H1 (cell line): ENCODE results near the gene KAZALD1. TPM values are rescaled to one million over a fixed set of nuclear protein-coding genes. Genes with fewer than 3 reads are reported as not detected.

Experiments used
- CTCF ChIA-PET: fragments of 300-600 bp; sonication (Branson Sonifier 250); formaldehyde crosslinking; loops from one replicate; lab custom pipeline; 2021; ENCODE audit not compliant: partially characterized antibody; lab: Charles Lee
- POLR2A ChIA-PET: fragments of 300-600 bp; sonication (Branson Sonifier 250); formaldehyde crosslinking; loops from one replicate; lab custom pipeline; 2021; ENCODE audit warnings: inconsistent platforms; ENCODE audit not compliant: partially characterized antibody; lab: Charles Lee
- DNase-seq, 2 experiments: peaks; one replicate each; pipeline versions ENCODE4 v3.0.0 to v3.0.0-alpha.2; 2010 to 2022; ENCODE audit warnings: low spot score in 2 of 2, low read depth in 1 of 2, mixed read lengths in 1 of 2
- FAIRE-seq: peaks from 2 replicates; lab custom pipeline; 2011; peaks lifted over from hg19 to GRCh38; lab: Jason Lieb, UNC
- H2AFZ ChIP-seq: 2 replicates; pipeline ENCODE4 v1.8.1; 2012; ENCODE audit warnings: low read length, inconsistent platforms
- H2AK5ac ChIP-seq: 2 replicates; pipeline ENCODE4 v1.6.1; 2013; ENCODE audit warnings: low read depth, low read length
- H2BK120ac ChIP-seq: replicated peaks from 2 replicates; pipeline ENCODE3; 2013; ENCODE audit warnings: low read depth, low read length, inconsistent platforms
- H2BK12ac ChIP-seq: 2 replicates; pipeline ENCODE4 v1.6.1; 2013; ENCODE audit warnings: low read depth, low read length
- H2BK15ac ChIP-seq: 2 replicates; pipeline ENCODE4 v1.6.1; 2013; ENCODE audit warnings: low read length
- H2BK20ac ChIP-seq: 2 replicates; pipeline ENCODE4 v1.6.1; 2013; ENCODE audit warnings: low read length
- H2BK5ac ChIP-seq: 2 replicates; pipeline ENCODE4 v1.6.1; 2013; ENCODE audit warnings: low read depth, low read length
- H3K14ac ChIP-seq: 2 replicates; pipeline ENCODE4 v1.6.1; 2013; ENCODE audit warnings: inconsistent platforms; ENCODE audit not compliant: insufficient read length
- H3K18ac ChIP-seq: 2 replicates; pipeline ENCODE4 v1.6.1; 2013; ENCODE audit warnings: low read length; ENCODE audit errors: extremely low read depth
- H3K23ac ChIP-seq: 2 replicates; pipeline ENCODE4 v1.6.1; 2013; ENCODE audit warnings: inconsistent platforms; ENCODE audit not compliant: insufficient read length
- H3K23me2 ChIP-seq: 2 replicates; pipeline ENCODE4 v1.6.1; 2013; ENCODE audit warnings: low read depth, low read length
- H3K27ac ChIP-seq: 2 replicates; pipeline ENCODE4 v1.6.1; 2011; ENCODE audit warnings: low read depth, low read length, inconsistent platforms
- H3K27me3 ChIP-seq, 4 experiments: replicated peaks in 1 of 4; 1 replicate in 1 of 4; 2 replicates in 3 of 4; pipeline versions ENCODE4 v1.6.1 to v1.8.1; 2011 to 2013; ENCODE audit warnings: low read length in 3 of 4, mild to moderate bottlenecking in 3 of 4, inconsistent platforms in 2 of 4, mixed read lengths in 2 of 4, moderate library complexity in 1 of 4; ENCODE audit not compliant: control insufficient read depth in 3 of 4, insufficient read depth in 3 of 4; ENCODE audit errors: extremely low read depth in 1 of 4
- H3K36me3 ChIP-seq, 4 experiments: 2 replicates each; pipeline versions ENCODE4 v1.6.1 to v1.8.1; 2011 to 2013; ENCODE audit warnings: mild to moderate bottlenecking in 4 of 4, low read length in 3 of 4, moderate library complexity in 2 of 4, control low read depth in 1 of 4, inconsistent platforms in 1 of 4; ENCODE audit not compliant: insufficient read depth in 4 of 4, control insufficient read depth in 2 of 4
- H3K4ac ChIP-seq: replicated peaks from 2 replicates; pipeline ENCODE3; 2013; ENCODE audit warnings: low read length, low read depth, mixed read lengths, inconsistent platforms; ENCODE audit not compliant: insufficient read length
- H3K4me1 ChIP-seq, 4 experiments: replicated peaks in 1 of 4; 1 replicate in 1 of 4; 2 replicates in 3 of 4; pipeline versions ENCODE4 v1.6.1 to v1.8.1; 2011 to 2013; ENCODE audit warnings: low read length in 3 of 4, inconsistent platforms in 2 of 4, mixed read lengths in 1 of 4; ENCODE audit not compliant: insufficient read depth in 4 of 4, control insufficient read depth in 3 of 4
- H3K4me2 ChIP-seq, 2 experiments: 2 replicates each; pipeline versions ENCODE4 v1.6.1 to v1.8.1; 2011 to 2013; ENCODE audit warnings: low read depth in 2 of 2, low read length in 2 of 2, control low read depth in 1 of 2, inconsistent platforms in 1 of 2, mild to moderate bottlenecking in 1 of 2; ENCODE audit not compliant: insufficient read depth in 1 of 2
- H3K4me3 ChIP-seq, 4 experiments: fragments of 200-600, 300-600 bp in 1 of 4; sonication (generic), shearing (Covaris generic), sonication (Bioruptor Twin) in 1 of 4; 2 replicates each; pipeline versions ENCODE4 v1.5.1 to v1.8.1; 2011 to 2016; ENCODE audit warnings: low read length in 4 of 4, low read depth in 3 of 4, control low read depth in 2 of 4, inconsistent platforms in 2 of 4, mild to moderate bottlenecking in 2 of 4, mixed read lengths in 1 of 4, moderate library complexity in 1 of 4; ENCODE audit not compliant: insufficient read depth in 2 of 4; ENCODE audit errors: extremely low read depth in 1 of 4
- H3K56ac ChIP-seq: replicated peaks from 2 replicates; pipeline ENCODE3; 2013; ENCODE audit warnings: low read depth, mild to moderate bottlenecking, mixed read lengths, low read length, inconsistent platforms; ENCODE audit not compliant: insufficient read length
- H3K79me1 ChIP-seq: 2 replicates; pipeline ENCODE4 v1.6.1; 2013; ENCODE audit warnings: low read depth, low read length, control low read depth
- H3K79me2 ChIP-seq, 2 experiments: 2 replicates each; pipeline versions ENCODE4 v1.6.1 to v1.8.1; 2012 to 2013; ENCODE audit warnings: low read length in 2 of 2, mild to moderate bottlenecking in 2 of 2, inconsistent platforms in 1 of 2; ENCODE audit not compliant: insufficient read depth in 2 of 2, control insufficient read depth in 1 of 2
- H3K9ac ChIP-seq, 4 experiments: replicated peaks in 1 of 4; 1 replicate in 1 of 4; 2 replicates in 3 of 4; pipeline versions ENCODE4 v1.6.1 to v1.8.1; 2011 to 2013; ENCODE audit warnings: low read depth in 3 of 4, low read length in 3 of 4, control low read depth in 2 of 4, mild to moderate bottlenecking in 2 of 4, moderate library complexity in 2 of 4, inconsistent platforms in 1 of 4; ENCODE audit errors: extremely low read depth in 1 of 4
- H3K9me3 ChIP-seq, 2 experiments: 2 replicates each; pipeline versions ENCODE4 v1.6.1 to v1.8.1; 2012 to 2013; ENCODE audit warnings: mild to moderate bottlenecking in 2 of 2, moderate library complexity in 2 of 2, control low read depth in 1 of 2, inconsistent platforms in 1 of 2, low read depth in 1 of 2, low read length in 1 of 2, mixed read lengths in 1 of 2; ENCODE audit not compliant: insufficient read depth in 2 of 2
- H4K20me1 ChIP-seq, 2 experiments: replicated peaks in 1 of 2; 2 replicates each; pipeline versions ENCODE3 to v1.8.1; 2011 to 2013; ENCODE audit warnings: inconsistent platforms in 2 of 2, low read length in 2 of 2, mild to moderate bottlenecking in 1 of 2; ENCODE audit not compliant: insufficient read depth in 2 of 2, control insufficient read depth in 1 of 2
- H4K5ac ChIP-seq: 2 replicates; pipeline ENCODE4 v1.6.1; 2013; ENCODE audit warnings: low read length, low read depth, mixed read lengths, inconsistent platforms; ENCODE audit not compliant: insufficient read length
- H4K8ac ChIP-seq: 2 replicates; pipeline ENCODE4 v1.8.0; 2013; ENCODE audit warnings: mild to moderate bottlenecking, moderate library complexity, low read length, inconsistent platforms; ENCODE audit not compliant: insufficient read depth; ENCODE audit errors: extremely low read depth
- H4K91ac ChIP-seq: replicated peaks from 2 replicates; pipeline ENCODE3; 2013; ENCODE audit warnings: low read length, mixed read lengths, inconsistent platforms; ENCODE audit not compliant: insufficient read length
- MAX ChIP-seq: IDR thresholded peaks from 2 replicates; pipeline ENCODE4 v1.6.1; 2012; ENCODE audit warnings: inconsistent platforms
- PHF8 ChIP-seq: fragments of 200-600 bp; sonication (generic); conservative IDR thresholded peaks from 2 replicates; pipeline ENCODE4 v1.7.1; 2012; ENCODE audit warnings: low read depth, mild to moderate bottlenecking, inconsistent platforms, low read length, moderate library complexity
- POLR2A ChIP-seq, 2 experiments: IDR thresholded peaks; 1 replicate in 1 of 2; 2 replicates in 1 of 2; pipeline ENCODE4 v1.6.1; 2011; ENCODE audit warnings: low read depth in 2 of 2, low read length in 2 of 2, mild to moderate bottlenecking in 2 of 2; ENCODE audit errors: control extremely low read depth in 1 of 2
- TAF1 ChIP-seq: IDR thresholded peaks from 2 replicates; pipeline ENCODE4 v1.6.1; 2011; ENCODE audit warnings: mild to moderate bottlenecking, low read depth, low read length
- TAF7 ChIP-seq: optimal IDR thresholded peaks from 2 replicates; pipeline ENCODE3; 2011; ENCODE audit warnings: low read depth, mild to moderate bottlenecking, inconsistent platforms, low read length, moderate library complexity, borderline replicate concordance
- TCF12 ChIP-seq: IDR thresholded peaks from 2 replicates; pipeline ENCODE4 v1.6.1; 2011; ENCODE audit warnings: low read depth, mild to moderate bottlenecking, low read length
- WGBS, 2 experiments: shearing (Covaris generic) in 1 of 2; methylation state at CpG; one replicate each; pipeline versions ENCODE4 v1.1.6 to v1.1.7; 2013 to 2015; ENCODE audit warnings: low lambda C conversion rate in 2 of 2, mixed read lengths in 2 of 2, inconsistent platforms in 1 of 2, low coverage in 1 of 2, missing lambda C conversion rate in 1 of 2; ENCODE audit not compliant: insufficient replicate concordance in 2 of 2, insufficient coverage in 1 of 2, insufficient read length in 1 of 2; ENCODE audit errors: extremely low coverage in 1 of 2, missing lambda C conversion rate in 1 of 2; 5-methylcytosine and 5-hydroxymethylcytosine counted together
- polyA plus RNA-seq, 7 experiments: library from polyadenylated mRNA; depleted of rRNA in 3 of 7; stranded (reverse) in 5 of 7; unstranded in 2 of 7; fragments of >200 nt in 5 of 7; fragments of 200-250 nt in 2 of 7; gene quantifications; 1 replicate in 5 of 7; 2 replicates in 1 of 7; 4 replicates in 1 of 7; pipeline versions ENCODE4 v1.2.1 to v1.2.3, GENCODE V29; 2011 to 2013; ENCODE audit warnings: missing spikeins in 2 of 7, mixed read lengths in 2 of 7
- total RNA-seq: library from RNA; stranded (reverse); fragmentation: NEBNext Ultra II Directional; extraction: Animal tissue kit (Norgen Biotek cat#: 25700); gene quantifications from 2 replicates; pipeline ENCODE4 v1.2.1, GENCODE V29; 2021

The KAZALD1 gene
- total and polyA plus RNA-seq, 2 of the 8 experiments (the other 6 are each of a cell fraction or from before 2014, with no cell fraction given), result 0.65 to 1.9 TPM

- Histone ChIP-seq H2BK15ac (no peak overlapping the region), H3K27me3 (peaks cover 14 to 36% (median 29%) of the 10 kb centered on the region in 4 experiments), H3K36me3 (no peaks in the 10 kb centered on the region), H2BK20ac (no peak overlapping the region), H3K4me2 (no peak overlapping the region), H4K91ac (no peak overlapping the region), H3K23me2 (peaks cover 11% of the 10 kb centered on the region; the same call in 1 of the 2 replicates), H3K4me3 (no peak overlapping the region), H3K14ac (no peak overlapping the region), H3K56ac (no peak overlapping the region), H2BK5ac (no peak overlapping the region), H2BK120ac (no peak overlapping the region), H3K4ac (no peak overlapping the region), H3K27ac (no peak overlapping the region), H4K5ac (no peak overlapping the region), H3K4me1 (peaks cover 0 to 10% (median 5%) of the 10 kb centered on the region in 4 experiments; a peak in 4 of 7 replicates), H4K8ac (no peak overlapping the region), H3K9ac (no peak overlapping the region), H2AK5ac (no peak overlapping the region), H3K79me2 (no peaks in the 10 kb centered on the region), H2AFZ (no peak overlapping the region), H3K18ac (no peak overlapping the region), H4K20me1 (peaks cover 0 to 1% of the 10 kb centered on the region in 2 experiments), H3K9me3 (no peaks in the 10 kb centered on the region), H3K79me1 (no peaks in the 10 kb centered on the region), H3K23ac (no peak overlapping the region), H2BK12ac (no peak overlapping the region)
- TF ChIP-seq TCF12 (no peak), TAF1 (no peak), TAF7 (no peak), MAX (no peak), POLR2A (IDR thresholded peaks at IDR 0.05; ENCODE audit: control extremely low read depth in 1 of 2, low read depth in 2 of 2, low read length in 2 of 2) (no peak), PHF8 (no peak)
- ChIA-PET POLR2A (no interaction called here), CTCF (interaction anchor here (2.4 to 51.8 kb wide), 3 partner anchors 10 to 53 kb away, joined by 8 to 2176 read pairs (median 160); partner anchors contain the start of gene KAZALD1)
- no peak for DNase-seq
- no peak for FAIRE-seq
- 88% methylated on average over 3 of the region's 4 CpGs; no CpG with 5 or more reads in 1 of the 2 experiments for WGBS, 2 experiments
Measured at GRCh38 chr10:101021239-101021638, 40.5 kb upstream of the KAZALD1 start.
